ENCODE measurements around the gene NCAPG2. TPM values are rescaled to one million over a fixed set of nuclear protein-coding genes. Genes with fewer than 3 reads are reported as not detected.
"Not testable (repeated sequence)": the region's sequence is repeated elsewhere in the genome, so short reads cannot be mapped to it uniquely, and the experiment has no call there.

NCAPG2 gene
- total RNA-seq, 1 donor = 35.0 TPM

DNA sequence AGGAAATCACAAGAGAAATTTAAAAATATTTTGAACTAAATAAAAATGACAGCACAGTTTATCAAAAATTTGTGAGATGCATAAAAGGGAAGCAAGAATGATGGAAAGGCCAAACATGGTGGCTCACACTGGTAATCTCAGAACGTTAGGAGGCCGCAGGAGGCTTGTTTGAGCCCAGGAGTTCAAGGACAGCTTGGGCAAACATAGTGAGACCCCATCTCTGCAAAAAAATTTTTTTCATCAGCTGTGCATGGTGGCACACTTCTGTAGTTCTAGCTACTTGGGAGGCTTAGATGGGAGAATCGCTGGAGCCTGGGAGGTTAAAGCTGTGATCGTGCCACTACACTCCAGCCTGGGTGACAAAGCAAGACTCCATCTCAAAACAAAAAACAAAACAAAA lies 62.5 kb downstream of the NCAPG2 start:
- H3K4me3 ChIP-seq (ENCODE audit: low read depth, low read length) = no peak overlapping the region
- DNase-seq (ENCODE audit: low read depth) = no peak
- TF ChIP-seq, protein P1, sequence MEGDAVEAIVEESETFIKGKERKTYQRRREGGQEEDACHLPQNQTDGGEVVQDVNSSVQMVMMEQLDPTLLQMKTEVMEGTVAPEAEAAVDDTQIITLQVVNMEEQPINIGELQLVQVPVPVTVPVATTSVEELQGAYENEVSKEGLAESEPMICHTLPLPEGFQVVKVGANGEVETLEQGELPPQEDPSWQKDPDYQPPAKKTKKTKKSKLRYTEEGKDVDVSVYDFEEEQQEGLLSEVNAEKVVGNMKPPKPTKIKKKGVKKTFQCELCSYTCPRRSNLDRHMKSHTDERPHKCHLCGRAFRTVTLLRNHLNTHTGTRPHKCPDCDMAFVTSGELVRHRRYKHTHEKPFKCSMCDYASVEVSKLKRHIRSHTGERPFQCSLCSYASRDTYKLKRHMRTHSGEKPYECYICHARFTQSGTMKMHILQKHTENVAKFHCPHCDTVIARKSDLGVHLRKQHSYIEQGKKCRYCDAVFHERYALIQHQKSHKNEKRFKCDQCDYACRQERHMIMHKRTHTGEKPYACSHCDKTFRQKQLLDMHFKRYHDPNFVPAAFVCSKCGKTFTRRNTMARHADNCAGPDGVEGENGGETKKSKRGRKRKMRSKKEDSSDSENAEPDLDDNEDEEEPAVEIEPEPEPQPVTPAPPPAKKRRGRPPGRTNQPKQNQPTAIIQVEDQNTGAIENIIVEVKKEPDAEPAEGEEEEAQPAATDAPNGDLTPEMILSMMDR (IDR thresholded peaks at IDR 0.05; ENCODE audit: insufficient read depth, low read length) = no peak

DNA sequence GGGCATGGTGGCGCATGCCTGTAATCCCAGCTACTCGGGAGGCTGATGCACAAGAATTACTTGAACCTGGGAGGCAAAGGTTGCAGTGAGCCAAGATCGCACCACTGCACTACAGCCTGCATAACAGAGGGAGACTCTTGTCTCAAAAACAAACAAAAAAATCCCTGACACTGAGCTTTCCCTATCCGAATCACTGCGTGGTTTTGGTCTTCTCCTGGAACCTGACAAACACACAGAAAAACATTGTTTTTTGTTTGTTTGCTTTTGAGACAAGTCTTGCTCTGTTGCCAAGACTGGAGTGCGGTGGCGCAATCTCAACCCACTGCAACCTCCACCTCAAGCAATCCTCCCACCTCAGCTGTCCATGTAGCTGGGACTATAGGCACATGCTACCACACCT lies 66.6 kb downstream of the NCAPG2 start:
- H3K4me3 ChIP-seq (ENCODE audit: low read depth, low read length) = no peak overlapping the region
- TF ChIP-seq, protein P1 (IDR thresholded peaks at IDR 0.05; ENCODE audit: insufficient read depth, low read length) = no peak
- no peak for DNase-seq (ENCODE audit: low read depth)

DNA sequence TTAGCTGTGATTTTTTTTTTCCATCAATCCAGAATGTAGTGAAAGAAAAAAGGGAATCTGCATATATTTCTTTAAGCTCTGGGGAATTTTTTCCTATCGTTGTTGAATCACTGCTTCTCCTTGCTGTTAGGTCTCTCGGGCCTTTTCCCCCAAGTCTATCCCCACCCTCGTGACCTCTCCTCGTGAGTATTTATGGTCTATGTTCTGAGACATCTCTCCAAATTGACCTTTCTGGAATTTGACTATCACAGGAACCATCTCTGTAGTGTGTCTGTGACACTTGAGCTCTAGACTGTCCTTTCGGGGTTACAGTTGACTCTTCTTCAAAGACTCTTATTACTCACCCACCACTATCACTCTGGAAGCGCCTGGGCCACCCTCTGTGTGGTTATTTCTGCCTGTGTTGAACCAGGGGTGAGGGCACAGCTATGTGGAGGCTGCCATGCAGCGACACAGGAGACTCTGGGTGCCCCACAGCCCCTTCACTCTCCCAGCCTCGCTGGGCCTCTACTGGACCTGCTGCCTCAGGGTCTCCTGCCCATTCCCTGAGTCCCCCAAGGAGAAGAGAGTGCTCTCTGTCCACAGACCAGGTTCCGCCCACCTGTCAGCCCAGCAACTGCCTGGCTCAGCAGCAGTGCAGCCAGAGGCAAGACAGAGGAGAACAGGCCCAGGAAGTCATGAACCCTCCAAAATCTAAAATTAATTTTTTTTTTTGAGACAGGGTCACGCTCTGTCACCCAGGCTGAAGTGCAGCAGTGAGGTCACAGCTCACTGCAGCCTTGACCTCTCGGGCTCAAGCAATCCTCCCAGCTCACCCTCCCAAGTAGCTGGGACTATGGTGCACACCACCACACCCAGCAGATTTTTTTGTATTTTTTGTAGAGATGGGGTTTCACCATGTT lies 71.3 kb downstream of the NCAPG2 start:
- TF ChIP-seq, protein P1 (IDR thresholded peaks at IDR 0.05; ENCODE audit: insufficient read depth, low read length) = no peak
- no peak overlapping the region for H3K4me3 ChIP-seq (ENCODE audit: low read depth, low read length)
- no peak for DNase-seq (ENCODE audit: low read depth)

DNA sequence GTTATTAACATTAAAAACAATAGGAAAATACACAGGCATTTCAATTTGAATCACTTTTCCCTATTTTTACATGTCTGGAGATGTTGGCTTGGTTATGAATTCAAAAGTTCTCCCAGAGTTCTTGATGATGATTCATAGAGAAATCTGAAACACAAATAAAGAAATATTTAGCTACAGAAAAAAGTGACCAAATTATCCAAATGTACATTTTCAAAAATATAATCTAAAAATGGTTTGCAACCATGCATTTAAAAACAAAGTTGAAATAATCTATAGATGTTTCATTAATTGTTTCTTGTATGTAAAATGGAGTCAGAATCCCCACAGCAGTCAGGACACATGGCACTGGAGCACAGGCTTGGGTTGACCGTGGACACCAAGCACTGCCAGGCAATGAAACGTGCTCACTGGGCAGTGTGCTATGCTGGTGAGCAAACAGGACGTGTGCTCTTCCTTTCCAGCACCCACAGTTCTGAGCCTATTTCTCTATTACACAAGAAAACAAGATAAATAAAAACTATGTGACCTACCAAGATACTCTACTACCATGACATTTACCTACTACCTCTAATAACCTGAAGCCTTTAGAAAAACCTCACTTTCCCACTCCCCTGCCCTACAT lies 72.9 kb downstream of the NCAPG2 start:
- TF ChIP-seq, protein P1 (IDR thresholded peaks at IDR 0.05; ENCODE audit: insufficient read depth, low read length) = no peak
- H3K4me3 ChIP-seq (ENCODE audit: low read depth, low read length) = no peak overlapping the region
- no peak for DNase-seq (ENCODE audit: low read depth)

DNA sequence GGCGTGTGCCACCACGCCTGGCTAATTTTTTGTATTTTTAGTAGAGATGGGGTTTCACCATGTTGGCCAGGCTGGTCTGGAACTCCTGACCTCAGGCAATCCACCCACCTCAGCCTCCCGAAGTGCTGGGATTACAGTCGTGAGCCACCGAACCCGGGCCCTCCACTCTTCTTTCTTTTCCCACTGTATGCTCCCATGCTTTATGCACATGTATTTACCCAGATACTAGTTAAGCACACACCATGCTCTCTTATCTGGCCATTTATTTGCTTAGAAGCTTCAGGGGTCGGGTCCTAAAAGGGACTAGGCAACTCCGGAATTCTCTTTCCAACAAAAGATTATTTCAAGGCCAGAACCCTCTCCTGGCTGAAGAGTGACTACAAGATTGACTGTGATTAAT lies 78.3 kb downstream of the NCAPG2 start:
- DNase-seq (ENCODE audit: low read depth); H3K4me3 ChIP-seq (ENCODE audit: low read depth, low read length): not testable (repeated sequence)

DNA sequence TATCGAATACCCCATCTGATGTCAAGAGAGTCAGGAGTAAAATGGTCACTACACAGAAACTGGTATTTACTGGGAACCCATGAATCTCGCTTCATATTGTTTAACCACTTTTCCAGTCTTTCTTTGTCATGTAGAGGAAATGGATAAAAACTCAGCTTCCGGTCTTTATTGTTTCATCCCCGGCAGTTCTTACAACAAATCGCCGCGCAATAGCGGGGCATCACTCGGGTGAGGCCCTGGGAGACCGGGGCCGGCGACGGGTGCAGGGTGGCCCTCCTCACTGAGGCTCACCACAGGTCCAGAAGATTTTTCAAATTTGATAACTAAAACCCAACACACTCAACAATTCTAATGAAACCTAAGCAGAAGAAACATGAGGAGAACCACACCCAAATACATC lies 81.4 kb downstream of the NCAPG2 start:
- TF ChIP-seq, protein P1 (IDR thresholded peaks at IDR 0.05; ENCODE audit: insufficient read depth, low read length) = no peak
- no peak overlapping the region for H3K4me3 ChIP-seq (ENCODE audit: low read depth, low read length)
- DNase-seq (ENCODE audit: low read depth) = no peak

DNA sequence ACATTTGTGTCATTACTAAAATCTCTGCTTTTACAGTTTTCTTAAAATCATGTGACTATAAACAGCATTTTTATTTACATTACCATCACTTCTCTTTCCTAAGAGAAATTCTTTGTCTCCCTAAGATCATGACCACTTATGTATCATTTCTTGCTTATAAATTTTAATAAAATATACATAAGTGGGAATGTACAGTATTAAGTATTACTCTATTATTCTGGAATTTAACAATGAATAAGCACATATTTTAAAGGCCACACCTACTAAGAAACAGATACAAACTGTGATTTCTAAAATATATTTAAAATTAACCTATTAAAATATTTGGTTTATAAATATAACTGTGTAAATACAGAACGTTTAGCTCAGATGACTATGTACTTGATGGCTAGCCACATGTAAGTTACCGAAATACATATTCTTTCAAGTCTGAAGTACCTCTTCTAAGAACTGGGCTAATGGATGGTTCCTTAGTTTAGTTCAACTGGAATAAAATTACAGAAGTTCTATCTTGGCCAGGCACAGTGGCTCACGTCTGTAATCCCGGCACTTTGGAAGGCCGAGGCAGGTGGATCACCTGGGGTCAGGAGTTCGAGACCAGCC lies 83.7 kb downstream of the NCAPG2 start:
- no peak for DNase-seq (ENCODE audit: low read depth)

More for the DNA sequence above, 83.7 kb downstream of the NCAPG2 start:
- TF ChIP-seq, protein P1 (IDR thresholded peaks at IDR 0.05; ENCODE audit: insufficient read depth, low read length) = no peak
- no peak overlapping the region for H3K4me3 ChIP-seq (ENCODE audit: low read depth, low read length)
